Kidney (tissue), 14 donors: ENCODE data around the gene KLHL18. TPM values are rescaled to one million over a fixed set of nuclear protein-coding genes. Genes with fewer than 3 reads are reported as not detected.
"Not testable (repeated sequence)": the region's sequence is repeated elsewhere in the genome, so short reads cannot be mapped to it uniquely, and the experiment has no call there.

Experiments
- DNase-seq, 5 donors: peaks; one replicate each; pipeline ENCODE4 v3.0.0-alpha.2; 2013 to 2020
- FAIRE-seq: peaks from 2 replicates; lab custom pipeline; 2012; peaks lifted over from hg19 to GRCh38; lab: Jason Lieb, UNC
- H3K27ac ChIP-seq, 2 donors: one replicate each; pipeline ENCODE4 v1.7.0; 2013; ENCODE audit warnings: low read depth in 2 of 2, low read length in 2 of 2, inconsistent platforms in 1 of 2
- H3K27me3 ChIP-seq: one replicate; pipeline ENCODE4 v1.7.1; 2013; ENCODE audit warnings: low read length, inconsistent platforms; ENCODE audit not compliant: control insufficient read depth, insufficient read depth
- H3K36me3 ChIP-seq, 3 donors: one replicate each; pipeline versions ENCODE4 v1.7.0 to v1.7.1; 2013; ENCODE audit warnings: low read length in 3 of 3, control low read depth in 1 of 3, inconsistent platforms in 1 of 3; ENCODE audit not compliant: insufficient read depth in 3 of 3, control insufficient read depth in 2 of 3
- H3K4me1 ChIP-seq, 3 donors: one replicate each; pipeline versions ENCODE4 v1.7.0 to v1.7.1; 2013; ENCODE audit warnings: low read length in 3 of 3, inconsistent platforms in 1 of 3, low read depth in 1 of 3; ENCODE audit not compliant: control insufficient read depth in 2 of 3, insufficient read depth in 2 of 3
- H3K4me3 ChIP-seq, 3 donors: one replicate each; pipeline versions ENCODE4 v1.7.0 to v1.8.1; 2013; ENCODE audit warnings: low read length in 3 of 3, control low read depth in 1 of 3, inconsistent platforms in 1 of 3
- H3K9ac ChIP-seq, 3 donors: one replicate each; pipeline versions ENCODE4 v1.7.0 to v1.7.1; 2013; ENCODE audit warnings: low read length in 3 of 3, control low read depth in 1 of 3, inconsistent platforms in 1 of 3
- H3K9me3 ChIP-seq, 3 donors: one replicate each; pipeline versions ENCODE4 v1.7.0 to v1.7.1; 2013; ENCODE audit warnings: low read length in 3 of 3, control low read depth in 1 of 3, inconsistent platforms in 1 of 3; ENCODE audit not compliant: control insufficient read depth in 2 of 3, insufficient read depth in 1 of 3
- CTCF ChIP-seq: IDR thresholded peaks from 3 replicates; pipeline ENCODE4 v1.5.1; 2012; ENCODE audit warnings: mild to moderate bottlenecking, moderate library complexity, borderline replicate concordance; ENCODE audit not compliant: insufficient read depth; ENCODE audit errors: extremely low read depth
- intact Hi-C: fragments of 100-400 bp; cut with DNase I; formaldehyde crosslinking; loops from one replicate; pipeline ENCODE4 v1.11.1; 2022
- polyA plus RNA-seq: library from polyadenylated mRNA; stranded (reverse); fragments of 350-450 nt; fragmentation: Illumina TruSeq; extraction: RNeasy Lipid Tissue Mini Kit (QIAGEN cat#74804); gene quantifications from one replicate; pipeline ENCODE4 v1.2.3, GENCODE V29; 2014; ENCODE audit warnings: low read depth, low replicate concordance; ENCODE audit not compliant: insufficient read depth
- total RNA-seq: library from RNA; stranded (reverse); fragmentation: NEBNext Ultra II Directional; extraction: Animal tissue kit (Norgen Biotek cat#: 25700); gene quantifications from one replicate; pipeline ENCODE4 v1.2.1, GENCODE V29; 2021
- donor health status: control.
- donor health status: control.
- donor health status: control.
- donor health status: control.
- donor health status: control.
- donor health status: DM: yes; HTN: yes; CAD: no.
- donor health status: Normal renal cell carcinoma (clear cell type).

KLHL18 gene
- total and polyA plus RNA-seq, 2 donors from 2014 or later: 10.6 to 31.1 TPM

- Histone ChIP-seq H3K9me3 (no peaks in the 10 kb centered on the region), H3K27ac (no peak overlapping the region), H3K36me3 (peaks cover 0 to 2% (median 0%) of the 10 kb centered on the region in 3 donors), H3K9ac (no peak overlapping the region), H3K4me1 (no peaks in the 10 kb centered on the region), H3K4me3 (no peak overlapping the region), H3K27me3 (no peaks in the 10 kb centered on the region)
- FAIRE-seq: no peak
- intact Hi-C loops: no loop called here
- no peak for DNase-seq
- TF ChIP-seq CTCF: no peak
Observed at GRCh38 chr3:47313341-47314055, 30.8 kb downstream of the KLHL18 start.

GRCh38 chr3:47314056-47314764 lies 31.5 kb downstream of the KLHL18 start:
- Histone ChIP-seq H3K27me3 (no peaks in the 10 kb centered on the region), H3K27ac (no peak overlapping the region), H3K9me3 (no peaks in the 10 kb centered on the region), H3K4me3 (no peak overlapping the region), H3K9ac (no peak overlapping the region), H3K36me3 (peaks cover 0 to 2% (median 0%) of the 10 kb centered on the region in 3 donors), H3K4me1 (no peaks in the 10 kb centered on the region)
- intact Hi-C loops: no loop called here
- FAIRE-seq: no peak
- no peak for TF ChIP-seq CTCF
- DNase-seq: no peak

- H3K4me1 ChIP-seq: no peaks in the 10 kb centered on the region
- DNase-seq: peak in 1 of 5 donors; percentile 25
- TF ChIP-seq CTCF: no peak
- H3K27ac ChIP-seq: no peak overlapping the region
- H3K9me3 ChIP-seq: no peaks in the 10 kb centered on the region
- H3K27me3 ChIP-seq: no peaks in the 10 kb centered on the region
- H3K9ac ChIP-seq: no peak overlapping the region
- intact Hi-C loops: no loop called here
- no peak overlapping the region for H3K4me3 ChIP-seq
- H3K36me3 ChIP-seq: peaks cover 0 to 7% (median 2%) of the 10 kb centered on the region in 3 donors
- FAIRE-seq: no peak
Observed at GRCh38 chr3:47315069-47315647, 32.4 kb downstream of the KLHL18 start.

GRCh38 chr3:47316151-47316550 lies 33.4 kb downstream of the KLHL18 start:
- peaks cover 0 to 14% (median 2%) of the 10 kb centered on the region in 3 donors for H3K36me3 ChIP-seq
- DNase-seq, H3K9me3 ChIP-seq, H3K4me1 ChIP-seq, intact Hi-C loops, H3K27ac ChIP-seq, H3K4me3 ChIP-seq, FAIRE-seq, H3K9ac ChIP-seq, H3K27me3 ChIP-seq: not testable (repeated sequence)
